Kidney capillary endothelial cell (primary cell): ENCODE data around the gene CELSR3.
A peak's percentile ranks its signal among the peaks of the same experiment; 100 is the strongest.

Experiments
- DNase-seq: peaks from one replicate; pipeline ENCODE4 v3.0.0-alpha.2; 2018; ENCODE audit warnings: low spot score

CELSR3 gene

GRCh38 chr3:48631516-48632448, 30.9 kb downstream of the CELSR3 start:
- DNase-seq = no peak

GRCh38 chr3:48630833-48631232, 31.9 kb downstream of the CELSR3 start:
- DNase-seq = no peak

DNA sequence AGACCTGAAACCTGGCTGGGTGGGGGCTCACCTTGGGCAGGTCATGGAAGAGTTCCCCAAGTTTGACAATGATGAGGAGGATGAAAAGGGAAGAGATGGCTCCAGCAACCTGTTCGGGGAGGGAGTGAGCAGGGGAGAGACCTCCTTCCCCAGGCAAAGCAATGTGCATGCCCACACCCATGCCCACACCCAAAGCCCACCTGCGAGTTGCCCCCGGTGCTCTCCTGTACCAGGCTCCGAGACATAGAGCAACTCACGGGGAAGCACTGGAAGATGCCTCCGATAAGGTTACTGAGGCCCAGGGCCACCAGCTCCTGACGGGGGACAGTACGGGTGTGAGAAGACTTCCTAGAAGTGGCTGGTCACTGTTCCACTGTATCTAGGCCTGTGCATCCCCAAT, 32.3 kb downstream of the CELSR3 start:
- no peak for DNase-seq

GRCh38 chr3:48629894-48630293, 32.8 kb downstream of the CELSR3 start:
- no peak for DNase-seq

DNA sequence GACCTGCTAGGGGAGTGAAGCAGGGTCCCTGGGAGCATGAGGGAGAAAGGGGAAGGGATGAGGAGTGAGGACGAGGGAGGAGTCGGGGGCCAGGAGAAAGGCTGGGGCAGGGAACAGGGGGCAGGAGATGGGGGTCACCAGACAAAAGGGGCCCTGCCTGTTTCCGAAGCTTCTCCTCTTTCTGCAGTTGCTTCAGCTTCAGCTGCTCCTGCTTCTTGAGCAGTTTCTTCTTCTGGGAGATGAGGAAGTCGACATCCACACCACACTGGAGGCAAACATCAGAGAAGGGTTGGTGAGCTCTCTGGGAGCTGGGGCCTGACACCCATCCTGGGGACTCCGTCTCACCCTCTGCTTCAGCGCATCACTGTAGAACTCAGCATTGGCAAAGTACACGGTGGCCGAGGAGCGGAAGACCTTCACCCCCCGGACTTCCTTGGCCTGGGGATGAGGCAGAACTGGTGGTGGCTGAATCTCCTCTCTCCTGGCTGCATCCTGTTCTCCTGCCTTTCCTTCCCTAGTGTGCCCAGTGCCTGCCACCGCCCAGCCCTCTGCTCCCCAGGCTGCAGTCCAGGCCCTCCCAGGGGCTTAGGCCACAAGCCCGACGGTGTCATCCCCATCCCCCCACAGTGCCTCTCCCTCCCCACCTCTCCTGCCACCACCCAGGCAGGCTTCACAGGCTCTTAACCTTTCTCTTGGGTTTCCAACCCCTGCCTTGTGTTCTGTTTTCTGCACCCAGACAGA, 34.2 kb downstream of the CELSR3 start:
- DNase-seq = no peak

- no peak for DNase-seq
Observed at GRCh38 chr3:48625600-48625999, 37.1 kb downstream of the CELSR3 start.

- no peak for DNase-seq
Observed at GRCh38 chr3:48624767-48625166, 37.9 kb downstream of the CELSR3 start.

GRCh38 chr3:48623851-48624547, 38.7 kb downstream of the CELSR3 start:
- DNase-seq = no peak

DNA sequence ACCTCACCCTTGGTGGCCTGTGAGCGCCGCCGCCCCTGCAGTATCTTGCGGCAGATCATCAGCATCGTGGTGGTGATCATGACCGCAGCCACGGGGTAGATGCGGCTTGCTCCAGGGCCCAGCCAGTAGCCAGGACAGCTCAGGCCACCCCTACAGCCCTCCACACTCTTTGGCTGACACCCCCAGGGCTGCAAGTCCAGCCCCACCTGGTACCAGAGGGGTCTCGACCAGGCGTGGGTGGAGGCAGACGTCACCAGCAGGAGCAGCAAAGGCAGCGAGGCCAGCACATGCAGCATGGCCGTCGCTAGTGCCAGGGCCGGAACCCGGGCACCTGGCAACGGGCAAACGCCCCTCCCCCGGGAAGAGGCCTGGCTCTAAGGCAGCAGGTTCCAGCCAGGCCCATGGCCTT, 41.2 kb downstream of the CELSR3 start, which contains the start of gene TMEM89:
Gene TMEM89, minus strand, starts transcription at position 309 of the 409 bp plus-strand sequence. Its CDS starts 13 bp downstream, at position 296.
- no peak for DNase-seq

DNA sequence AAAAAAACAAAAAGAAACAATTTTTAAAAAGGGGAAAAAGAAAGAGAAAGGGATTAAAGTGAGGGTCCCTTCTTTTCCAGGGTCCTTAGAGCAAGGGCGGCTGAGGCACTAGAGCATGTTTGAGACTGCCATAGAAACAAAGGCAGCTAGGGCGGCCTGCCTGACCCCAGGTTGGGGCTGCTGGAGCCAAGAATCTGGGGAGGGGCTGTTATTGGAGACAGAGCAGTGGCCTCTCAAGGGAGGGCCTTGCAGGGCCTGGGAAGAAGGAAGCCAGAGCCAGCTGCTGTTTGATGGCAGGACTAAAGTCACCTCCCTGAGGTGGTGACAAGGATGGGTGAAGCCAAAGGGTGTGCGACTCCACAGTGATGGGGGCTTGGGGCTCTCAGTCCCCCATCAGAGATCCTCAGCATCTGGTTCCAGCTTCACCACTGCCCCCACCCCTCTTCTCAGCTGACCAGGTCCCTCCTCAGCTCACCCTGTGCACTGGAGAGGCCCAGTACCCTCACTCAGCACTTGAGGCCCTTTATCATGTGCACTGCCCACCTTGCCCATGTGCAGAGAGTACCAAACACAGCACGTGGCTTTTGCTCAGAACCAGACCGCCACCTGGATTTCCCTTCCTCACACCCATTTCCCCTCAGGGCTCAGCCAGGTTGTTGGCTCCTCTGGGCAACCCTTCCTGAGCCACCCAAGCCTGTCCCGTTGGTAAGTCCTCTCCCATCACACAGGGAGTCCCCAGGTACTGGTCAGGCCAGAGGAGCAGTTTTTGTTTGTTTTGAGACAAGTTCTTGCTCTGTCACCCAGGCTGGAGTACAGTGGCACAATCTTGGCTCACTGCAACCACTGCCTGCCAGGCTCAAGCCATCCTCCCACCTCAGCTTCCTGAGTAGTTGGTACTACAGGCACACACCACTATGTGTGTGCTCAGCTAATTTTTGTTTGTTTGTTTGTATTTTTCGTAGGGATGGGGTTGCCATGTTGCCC, 42.9 kb downstream of the CELSR3 start:
- DNase-seq = no peak

DNA sequence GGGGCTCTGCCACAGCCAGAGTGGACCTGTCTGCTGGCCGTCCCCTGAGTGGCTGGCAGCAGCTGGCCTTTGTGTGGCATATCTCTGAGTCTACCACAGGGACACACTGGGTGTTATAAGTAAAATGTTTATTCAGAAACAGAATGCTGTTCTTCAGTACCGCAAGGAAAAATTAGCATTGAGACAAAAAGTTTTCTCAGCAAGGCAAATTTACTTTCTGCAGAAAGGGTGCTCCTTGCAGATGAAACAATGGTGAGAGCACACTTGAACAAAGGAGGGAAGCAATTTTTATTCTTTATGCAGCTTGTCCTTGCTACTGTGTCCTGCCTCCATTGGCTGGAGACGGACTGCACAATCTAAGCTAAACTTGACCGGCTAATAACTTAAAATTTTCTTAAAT, 45.1 kb downstream of the CELSR3 start:
- no peak for DNase-seq

DNA sequence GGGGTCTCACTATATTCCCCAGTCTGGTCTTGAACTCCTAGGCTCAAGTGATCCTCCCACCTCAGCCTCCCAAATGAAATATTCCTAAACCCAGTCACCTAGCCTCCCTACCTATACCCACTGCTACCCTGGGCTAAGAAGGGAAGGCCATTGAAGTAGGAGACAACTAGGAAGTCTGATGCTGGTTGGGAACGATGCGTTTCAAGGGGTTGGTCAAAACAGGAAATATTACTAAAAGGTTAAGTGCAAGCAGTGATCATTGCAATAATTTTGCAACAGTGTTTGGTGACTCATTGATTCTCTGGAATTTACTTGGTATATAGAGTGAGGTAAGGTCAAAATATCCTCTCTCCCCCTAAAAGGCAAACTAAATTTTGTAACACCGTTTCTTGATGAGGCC, 48.6 kb downstream of the CELSR3 start:
- peak; percentile 42 for DNase-seq

DNA sequence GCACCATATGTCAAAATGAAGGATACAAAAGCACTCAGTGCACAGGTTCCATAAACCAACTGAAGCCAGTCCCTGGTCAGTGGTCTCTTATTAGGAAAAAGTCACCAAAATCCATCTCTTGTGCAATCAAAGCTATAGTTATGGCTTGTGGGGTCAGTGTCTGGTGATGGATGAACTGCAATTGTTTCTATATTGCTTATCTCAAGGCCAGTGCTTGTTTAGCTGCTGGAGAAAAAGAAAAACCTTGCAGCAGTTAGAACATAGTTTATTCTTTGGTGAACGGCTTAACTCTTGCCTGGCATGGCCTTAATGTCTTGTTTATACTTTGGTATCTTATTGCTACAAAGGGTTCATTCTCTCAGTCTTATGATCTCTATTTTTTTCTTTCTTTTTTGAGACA, 50.4 kb downstream of the CELSR3 start:
- DNase-seq = no peak

GRCh38 chr3:48609088-48610005, 53.3 kb downstream of the CELSR3 start, which contains the start of gene UQCRC1:
TSS of gene UQCRC1 (minus strand) at chr3:48609646. CDS start at chr3:48609620, 26 bp downstream.
- peak; percentile 90 for DNase-seq

DNA sequence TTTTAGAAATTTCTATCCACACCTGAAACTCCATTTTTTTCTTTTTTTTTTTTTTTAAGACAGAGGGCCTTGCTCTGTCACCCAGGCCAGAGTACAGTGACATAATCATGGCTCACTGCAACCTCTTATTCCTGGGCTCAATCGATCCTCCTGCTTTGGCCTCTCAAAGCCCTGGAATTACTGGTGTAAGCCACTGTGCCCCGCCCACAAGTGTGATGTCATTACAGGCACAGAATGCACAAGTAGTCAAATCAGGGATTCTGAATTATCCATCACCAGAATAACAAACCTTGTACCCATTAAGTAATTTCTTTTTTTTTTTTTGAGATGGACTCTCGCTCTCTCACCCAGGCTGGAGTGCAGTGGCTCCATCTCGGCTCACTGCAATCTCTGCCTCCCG, 55.2 kb downstream of the CELSR3 start:
- DNase-seq = no peak

- DNase-seq = no peak
Observed at GRCh38 chr3:48601622-48601994, 61.1 kb downstream of the CELSR3 start.

DNA sequence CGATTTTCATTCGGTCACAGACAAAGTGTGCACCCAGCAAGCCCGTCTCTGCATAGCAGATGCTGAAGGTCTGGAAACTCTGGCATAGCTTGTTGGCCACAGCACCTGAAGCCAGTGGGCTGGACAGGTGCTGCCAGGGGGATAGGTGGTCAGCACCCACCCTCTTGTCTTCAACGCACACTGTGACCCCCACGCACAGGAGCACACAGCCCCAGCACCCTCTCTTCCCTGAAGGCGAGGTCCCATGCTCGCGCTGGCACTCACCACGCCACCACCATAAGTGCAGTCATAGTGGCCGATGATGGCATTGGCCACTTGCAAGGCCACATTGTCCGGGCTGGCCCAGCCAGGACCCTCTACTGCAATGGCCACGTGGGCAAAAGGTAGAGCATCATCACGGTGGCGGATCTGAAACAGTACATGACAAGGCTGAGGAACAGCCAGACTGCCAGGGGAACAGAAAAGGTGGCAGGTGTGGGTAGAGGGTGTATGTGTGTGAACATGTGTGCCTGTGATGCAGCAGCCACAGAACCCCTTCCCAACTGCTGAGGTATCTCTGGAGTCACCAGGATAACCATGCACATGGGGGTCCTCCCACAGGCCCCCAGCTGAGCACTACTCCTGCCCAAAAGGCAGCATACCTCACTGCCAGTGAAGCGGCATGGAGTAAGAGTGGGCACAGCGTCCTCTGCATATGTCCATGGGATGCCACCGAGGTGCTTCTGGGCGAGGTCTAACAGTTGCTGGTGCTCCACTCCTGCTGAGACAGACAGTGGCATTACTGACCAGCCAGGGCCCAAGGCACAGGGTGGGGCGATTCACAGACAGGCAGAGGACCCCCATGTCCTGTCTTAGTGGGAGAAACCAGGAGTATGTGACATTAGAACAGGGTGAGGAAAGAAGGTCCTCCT, 61.7 kb downstream of the CELSR3 start:
- DNase-seq = no peak

- DNase-seq = no peak
Observed at GRCh38 chr3:48599509-48600285, 63.0 kb downstream of the CELSR3 start.
